Measurements from ENCODE around the gene PIWIL1.

GRCh38 chr12:130385193-130385592 is 47.5 kb downstream of the PIWIL1 start:
- TF ChIP-seq CTCF (IDR thresholded peaks at IDR 0.05; ENCODE audit: insufficient read depth, low read length, poor library complexity, severe bottlenecking) (no peak), EZH2phosphoT487 (conservative IDR thresholded peaks at IDR 0.05; ENCODE audit: low read length) (no peak)

Measured in SU-DHL-6 (cell line).